ENCODE results near the gene SAMD4B.
A peak's percentile ranks its signal among the peaks of the same experiment; 100 is the strongest.

The SAMD4B gene, protein sequence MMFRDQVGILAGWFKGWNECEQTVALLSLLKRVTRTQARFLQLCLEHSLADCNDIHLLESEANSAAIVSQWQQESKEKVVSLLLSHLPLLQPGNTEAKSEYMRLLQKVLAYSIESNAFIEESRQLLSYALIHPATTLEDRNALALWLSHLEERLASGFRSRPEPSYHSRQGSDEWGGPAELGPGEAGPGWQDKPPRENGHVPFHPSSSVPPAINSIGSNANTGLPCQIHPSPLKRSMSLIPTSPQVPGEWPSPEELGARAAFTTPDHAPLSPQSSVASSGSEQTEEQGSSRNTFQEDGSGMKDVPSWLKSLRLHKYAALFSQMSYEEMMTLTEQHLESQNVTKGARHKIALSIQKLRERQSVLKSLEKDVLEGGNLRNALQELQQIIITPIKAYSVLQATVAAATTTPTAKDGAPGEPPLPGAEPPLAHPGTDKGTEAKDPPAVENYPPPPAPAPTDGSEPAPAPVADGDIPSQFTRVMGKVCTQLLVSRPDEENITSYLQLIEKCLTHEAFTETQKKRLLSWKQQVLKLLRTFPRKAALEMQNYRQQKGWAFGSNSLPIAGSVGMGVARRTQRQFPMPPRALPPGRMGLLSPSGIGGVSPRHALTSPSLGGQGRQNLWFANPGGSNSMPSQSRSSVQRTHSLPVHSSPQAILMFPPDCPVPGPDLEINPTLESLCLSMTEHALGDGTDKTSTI

DNA sequence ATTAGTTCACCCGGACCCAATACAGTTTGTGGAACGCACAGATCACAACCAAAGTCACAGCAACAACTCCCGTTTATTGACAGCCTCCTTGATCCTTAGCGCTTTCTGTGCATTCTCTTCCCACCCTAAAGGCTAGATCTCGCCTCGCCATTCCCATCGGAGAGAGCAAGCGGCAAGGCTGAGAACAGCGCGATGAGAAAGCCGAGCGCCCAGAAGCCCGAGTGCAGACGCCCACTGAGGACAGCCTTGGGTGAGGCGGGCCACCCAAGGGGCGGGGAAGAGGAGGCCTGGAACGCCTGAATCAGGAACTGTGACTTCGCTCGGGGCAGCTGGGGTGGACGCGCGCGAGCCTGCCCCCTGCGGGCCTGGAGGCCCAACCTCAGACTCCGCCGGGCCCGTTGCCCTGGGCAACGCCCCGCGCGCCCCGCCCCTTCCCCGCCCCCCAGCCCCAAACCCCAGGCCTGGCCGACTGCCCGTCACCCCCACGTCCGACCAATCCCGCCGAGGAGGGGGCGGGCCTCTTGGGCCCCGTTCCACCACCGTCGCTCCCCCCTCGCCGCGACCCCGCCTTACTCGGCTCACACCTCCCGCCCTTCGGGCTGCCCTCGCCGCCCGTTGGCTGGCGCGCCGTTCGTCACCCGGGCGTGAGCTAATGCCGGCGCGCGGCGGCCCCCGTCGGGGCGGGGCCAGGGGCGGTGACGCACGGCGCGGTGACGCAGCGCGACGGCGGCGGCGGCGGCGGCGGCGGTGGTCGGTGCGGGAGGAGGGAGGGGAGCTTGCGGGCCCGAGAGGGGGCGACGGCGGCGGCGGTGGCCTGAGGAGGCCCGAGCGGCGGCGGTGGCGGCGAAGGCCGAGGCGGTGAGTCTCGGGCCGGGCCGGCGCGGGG lies at the start of gene SAMD4B:
SAMD4B (plus strand) TSS at position 703 of the 886 bp plus-strand sequence. CDS start 14,473 bp downstream, outside the sequence.
- no peaks in the 10 kb centered on the region for H3K27me3 Mint-ChIP-seq
- peaks cover 42 to 75% of the 10 kb centered on the region in 2 donors for H3K4me1 Mint-ChIP-seq
- peak within 1 kb of the TSS; percentile 94 to 98 for H3K4me3 Mint-ChIP-seq
- DNase-seq, result peak; percentile 99
- ATAC-seq (replicated peaks), result peak; percentile 89 to 92
- no peaks in the 10 kb centered on the region for H3K9me3 Mint-ChIP-seq
- H3K27ac Mint-ChIP-seq, result peak within 1 kb of the TSS; percentile 93
- H3K36me3 Mint-ChIP-seq, result peaks cover 5 to 19% of the 10 kb centered on the region in 2 donors

DNA sequence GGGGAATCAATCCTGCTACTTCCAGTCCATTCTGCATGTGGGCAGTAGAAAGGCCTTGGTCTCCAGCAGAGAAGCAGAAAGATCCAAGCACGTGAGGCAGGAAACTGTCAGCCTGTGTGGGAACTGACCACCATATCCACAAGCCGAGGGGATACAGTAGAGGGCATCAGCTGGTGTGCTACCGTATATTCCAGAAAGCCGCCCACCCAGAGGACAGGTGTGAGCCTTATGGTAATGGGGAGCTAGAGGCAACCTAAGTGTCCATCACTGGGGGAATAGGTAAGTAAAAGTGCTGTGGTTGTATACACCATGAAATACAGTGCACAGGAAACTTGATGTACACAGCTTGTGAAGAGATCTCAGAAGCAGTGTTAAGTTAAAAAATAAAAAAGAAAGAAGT lies 48.8 kb upstream of the SAMD4B start:
- ATAC-seq (replicated peaks) (no peak), DNase-seq (no peak)
- H3K27ac Mint-ChIP-seq, result no peak overlapping the region
- no peak overlapping the region for H3K4me3 Mint-ChIP-seq
- no peaks in the 10 kb centered on the region for H3K9me3 Mint-ChIP-seq
- H3K4me1 Mint-ChIP-seq, result peaks cover 0 to 2% of the 10 kb centered on the region in 2 donors
- peaks cover 22 to 23% of the 10 kb centered on the region in 2 donors for H3K27me3 Mint-ChIP-seq
- H3K36me3 Mint-ChIP-seq, result no peaks in the 10 kb centered on the region

GRCh38 chr19:39296055-39296645 lies 46.1 kb upstream of the SAMD4B start, which contains the start of gene IFNL1:
IFNL1 (plus strand) TSS chr19:39296407; CDS start chr19:39296422, 15 bp downstream.
- H3K27ac Mint-ChIP-seq, result peak within 1 kb of the TSS; percentile 42
- no peak within 1 kb of the TSS for H3K4me3 Mint-ChIP-seq
- ATAC-seq (replicated peaks), result no peak
- no peak for DNase-seq
- peaks cover 21 to 23% of the 10 kb centered on the region in 2 donors for H3K27me3 Mint-ChIP-seq
- no peaks in the 10 kb centered on the region for H3K36me3 Mint-ChIP-seq
- no peaks in the 10 kb centered on the region for H3K9me3 Mint-ChIP-seq
- H3K4me1 Mint-ChIP-seq, result peaks cover 0 to 2% of the 10 kb centered on the region in 2 donors

GRCh38 chr19:39296906-39297305 lies 45.3 kb upstream of the SAMD4B start:
- Mint-ChIP-seq H3K27ac (no peak overlapping the region), H3K4me1 (peaks cover 0 to 2% of the 10 kb centered on the region in 2 donors), H3K4me3 (no peak overlapping the region), H3K27me3 (peaks cover 17 to 19% of the 10 kb centered on the region in 2 donors), H3K36me3 (no peaks in the 10 kb centered on the region), H3K9me3 (no peaks in the 10 kb centered on the region)
- no peak for DNase-seq
- ATAC-seq (replicated peaks), result no peak

DNA sequence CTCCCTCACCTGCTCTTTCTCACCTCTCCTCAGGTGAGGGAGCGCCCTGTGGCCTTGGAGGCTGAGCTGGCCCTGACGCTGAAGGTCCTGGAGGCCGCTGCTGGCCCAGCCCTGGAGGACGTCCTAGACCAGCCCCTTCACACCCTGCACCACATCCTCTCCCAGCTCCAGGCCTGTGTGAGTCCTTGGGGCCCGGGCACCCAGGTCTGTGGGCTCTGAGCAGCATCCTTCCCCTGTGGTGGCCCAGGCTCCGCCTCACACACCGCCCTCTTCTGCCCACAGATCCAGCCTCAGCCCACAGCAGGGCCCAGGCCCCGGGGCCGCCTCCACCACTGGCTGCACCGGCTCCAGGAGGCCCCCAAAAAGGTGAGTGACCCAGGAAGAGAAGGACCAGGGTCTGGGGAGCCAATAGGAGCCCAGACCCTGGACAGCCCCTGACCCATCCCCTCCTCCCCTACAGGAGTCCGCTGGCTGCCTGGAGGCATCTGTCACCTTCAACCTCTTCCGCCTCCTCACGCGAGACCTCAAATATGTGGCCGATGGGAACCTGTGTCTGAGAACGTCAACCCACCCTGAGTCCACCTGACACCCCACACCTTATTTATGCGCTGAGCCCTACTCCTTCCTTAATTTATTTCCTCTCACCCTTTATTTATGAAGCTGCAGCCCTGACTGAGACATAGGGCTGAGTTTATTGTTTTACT lies 44.1 kb upstream of the SAMD4B start:
- H3K27me3 Mint-ChIP-seq, result peaks cover 16 to 19% of the 10 kb centered on the region in 2 donors
- no peaks in the 10 kb centered on the region for H3K36me3 Mint-ChIP-seq
- H3K4me1 Mint-ChIP-seq, result peaks cover 0 to 2% of the 10 kb centered on the region in 2 donors
- ATAC-seq (replicated peaks) (no peak), DNase-seq (no peak)
- H3K4me3 Mint-ChIP-seq, result no peak overlapping the region
- H3K9me3 Mint-ChIP-seq, result no peaks in the 10 kb centered on the region
- no peak overlapping the region for H3K27ac Mint-ChIP-seq

GRCh38 chr19:39299404-39299803 lies 42.8 kb upstream of the SAMD4B start:
- peaks cover 13 to 19% of the 10 kb centered on the region in 2 donors for H3K27me3 Mint-ChIP-seq
- no peaks in the 10 kb centered on the region for H3K36me3 Mint-ChIP-seq
- DNase-seq (no peak), ATAC-seq (replicated peaks) (no peak)
- H3K4me1 Mint-ChIP-seq, result peaks cover 0 to under 1% of the 10 kb centered on the region in 2 donors
- no peak overlapping the region for H3K4me3 Mint-ChIP-seq
- H3K27ac Mint-ChIP-seq, result no peak overlapping the region
- no peaks in the 10 kb centered on the region for H3K9me3 Mint-ChIP-seq

- no peak overlapping the region for H3K27ac Mint-ChIP-seq
- ATAC-seq (replicated peaks), result no peak
- no peak for DNase-seq
- no peaks in the 10 kb centered on the region for H3K9me3 Mint-ChIP-seq
- H3K4me1 Mint-ChIP-seq, result no peaks in the 10 kb centered on the region
- H3K4me3 Mint-ChIP-seq, result no peak overlapping the region
- H3K27me3 Mint-ChIP-seq, result peaks cover 13 to 19% of the 10 kb centered on the region in 2 donors
- no peaks in the 10 kb centered on the region for H3K36me3 Mint-ChIP-seq
Observed at GRCh38 chr19:39299832-39300231, 42.4 kb upstream of the SAMD4B start.

DNA sequence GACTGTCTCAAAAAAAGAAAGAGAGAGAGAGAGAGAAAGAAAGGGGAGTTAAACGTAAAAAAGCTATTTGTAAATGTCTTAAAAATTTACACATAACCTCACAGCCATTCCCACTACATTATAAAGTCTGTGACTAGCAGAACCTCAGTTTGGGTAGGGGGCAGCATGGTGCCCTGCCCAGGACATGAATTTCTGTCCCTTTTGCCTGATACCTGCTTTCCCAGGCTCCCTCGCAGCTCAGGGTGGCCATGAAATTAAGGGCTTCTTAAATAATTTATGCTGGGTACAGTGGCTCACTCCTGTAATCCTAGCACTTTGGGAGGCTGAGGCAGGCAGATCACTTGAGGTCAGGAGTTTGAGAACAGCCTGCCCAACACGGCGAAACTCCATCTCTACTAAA lies 41.2 kb upstream of the SAMD4B start:
- no peak overlapping the region for H3K27ac Mint-ChIP-seq
- no peaks in the 10 kb centered on the region for H3K4me1 Mint-ChIP-seq
- DNase-seq (no peak), ATAC-seq (replicated peaks) (no peak)
- H3K4me3 Mint-ChIP-seq, result no peak overlapping the region
- H3K36me3 Mint-ChIP-seq, result no peaks in the 10 kb centered on the region
- peaks cover 13 to 19% of the 10 kb centered on the region in 2 donors for H3K27me3 Mint-ChIP-seq
- no peaks in the 10 kb centered on the region for H3K9me3 Mint-ChIP-seq

- Mint-ChIP-seq H3K27me3 (peaks cover 13 to 19% of the 10 kb centered on the region in 2 donors), H3K4me3 (no peak overlapping the region)
- no peak for ATAC-seq (replicated peaks)
Observed at GRCh38 chr19:39301562-39301961, 40.7 kb upstream of the SAMD4B start.

DNA sequence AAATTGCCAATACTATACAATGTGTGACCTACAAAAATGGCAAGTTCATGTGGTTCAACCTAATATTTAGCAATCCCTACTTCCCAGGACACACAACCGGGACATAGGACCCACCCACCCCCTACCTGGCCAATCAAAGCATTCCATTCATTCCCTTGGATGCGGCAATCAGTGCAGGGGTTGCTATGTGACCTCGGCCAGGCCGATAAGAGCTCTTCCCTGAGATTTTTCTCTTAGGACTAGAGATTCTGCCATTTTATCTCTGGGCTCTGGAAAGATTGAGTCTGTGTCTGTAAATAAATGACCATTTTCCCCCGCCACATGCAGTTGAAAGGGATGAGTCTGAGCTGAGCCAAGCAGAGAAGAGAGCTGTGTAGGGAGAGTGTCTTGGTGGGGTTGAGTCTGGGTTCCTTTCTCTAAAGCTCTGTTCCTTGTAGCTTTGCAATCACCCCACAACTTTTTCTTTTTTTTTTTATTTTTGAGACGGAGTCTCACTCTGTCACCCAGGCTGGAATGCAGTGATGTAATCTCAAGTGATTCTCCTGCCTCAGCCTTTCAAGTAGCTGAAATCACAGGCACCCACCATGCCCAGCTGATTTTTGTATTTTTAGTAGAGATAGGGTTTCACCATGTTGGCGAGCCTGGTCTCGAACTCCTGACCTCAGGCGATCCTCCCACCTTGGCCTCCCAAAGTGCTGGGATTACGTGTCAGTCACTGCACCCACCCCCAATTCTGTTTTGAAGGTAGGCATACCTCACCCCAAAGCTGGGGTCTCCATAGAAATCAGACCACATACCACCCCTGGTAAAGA lies 38.6 kb upstream of the SAMD4B start:
- Mint-ChIP-seq H3K27ac (no peak overlapping the region), H3K9me3 (no peaks in the 10 kb centered on the region), H3K4me1 (no peaks in the 10 kb centered on the region), H3K27me3 (peaks cover 1 to 2% of the 10 kb centered on the region in 2 donors), H3K4me3 (no peak overlapping the region), H3K36me3 (peaks cover under 1 to 5% of the 10 kb centered on the region in 2 donors)
- DNase-seq (no peak), ATAC-seq (replicated peaks) (no peak)

More at GRCh38 chr19:39301562-39301961, 40.7 kb upstream of the SAMD4B start:
- no peak overlapping the region for H3K27ac Mint-ChIP-seq
- no peaks in the 10 kb centered on the region for H3K9me3 Mint-ChIP-seq
- H3K4me1 Mint-ChIP-seq, result no peaks in the 10 kb centered on the region
- no peak for DNase-seq
- H3K36me3 Mint-ChIP-seq, result peaks cover 0 to under 1% of the 10 kb centered on the region in 2 donors

DNA sequence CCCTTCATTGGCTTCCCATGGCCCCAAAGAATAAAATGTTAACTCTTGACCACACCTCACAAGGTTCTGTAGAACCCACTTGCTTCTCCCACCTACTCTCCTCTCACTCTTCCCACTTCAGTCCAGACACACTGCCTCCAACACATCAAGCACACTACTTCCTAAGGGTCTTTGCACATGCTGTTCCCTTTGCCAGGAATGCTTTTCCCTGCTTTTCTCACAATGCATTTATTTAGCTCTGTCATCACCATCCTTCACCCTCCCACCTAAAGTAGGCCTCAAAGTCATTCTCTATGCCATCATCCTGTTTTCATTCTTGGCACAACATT lies 38.1 kb upstream of the SAMD4B start:
- H3K36me3 Mint-ChIP-seq, result peaks cover 7 to 10% of the 10 kb centered on the region in 2 donors
- H3K4me3 Mint-ChIP-seq, result no peak overlapping the region
- no peak overlapping the region for H3K27ac Mint-ChIP-seq
- peaks cover 0 to 2% of the 10 kb centered on the region in 2 donors for H3K9me3 Mint-ChIP-seq
- DNase-seq, result no peak
- no peak for ATAC-seq (replicated peaks)
- H3K27me3 Mint-ChIP-seq, result no peaks in the 10 kb centered on the region
- no peaks in the 10 kb centered on the region for H3K4me1 Mint-ChIP-seq

DNA sequence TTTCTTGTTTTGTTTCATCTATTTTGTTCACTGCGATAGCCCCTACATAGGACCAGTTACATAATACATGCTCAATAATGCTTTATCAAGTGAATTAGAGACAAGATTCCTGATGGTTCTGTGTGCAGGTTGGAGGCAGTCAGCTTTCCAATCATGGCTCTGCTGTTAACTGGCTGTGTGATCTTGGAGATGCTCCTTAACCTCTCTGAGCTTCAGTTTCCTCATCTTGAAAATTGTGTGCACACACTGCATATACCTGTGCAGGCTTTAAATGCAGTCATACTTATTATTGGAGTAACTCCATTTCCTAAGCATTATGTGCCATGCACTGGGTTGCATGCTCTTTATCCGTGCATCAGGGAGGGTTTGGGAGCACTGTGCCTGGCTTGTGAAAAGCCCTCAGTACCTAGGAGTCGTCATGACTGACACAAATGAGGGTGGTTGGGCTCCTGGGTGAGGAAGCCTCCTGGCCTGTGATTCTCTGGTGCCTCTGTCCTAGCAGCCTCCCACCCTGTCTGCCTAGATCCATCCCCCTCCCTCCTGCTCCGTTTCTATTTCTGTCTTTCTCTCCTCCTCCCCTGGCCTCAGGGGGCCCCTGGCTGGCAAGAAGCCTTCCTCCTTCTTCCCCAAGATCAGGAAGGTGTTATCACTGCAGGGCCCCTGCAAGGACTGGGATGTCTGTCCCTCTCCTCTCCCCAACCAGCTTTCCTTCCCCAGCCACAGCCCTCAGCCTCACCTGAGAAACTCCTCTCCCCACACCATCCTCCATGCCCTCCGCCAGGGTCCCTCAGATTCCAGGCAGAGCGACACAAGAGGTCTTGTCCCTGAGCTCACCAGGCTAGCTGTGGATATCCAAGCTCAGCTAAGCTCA lies 37.3 kb upstream of the SAMD4B start:
- DNase-seq, result no peak
- ATAC-seq (replicated peaks), result no peak
- no peaks in the 10 kb centered on the region for H3K4me1 Mint-ChIP-seq
- H3K27ac Mint-ChIP-seq, result no peak overlapping the region
- no peak overlapping the region for H3K4me3 Mint-ChIP-seq
- H3K27me3 Mint-ChIP-seq, result no peaks in the 10 kb centered on the region
- H3K9me3 Mint-ChIP-seq, result peaks cover 0 to 2% of the 10 kb centered on the region in 2 donors
- H3K36me3 Mint-ChIP-seq, result peaks cover 7 to 10% of the 10 kb centered on the region in 2 donors

Data from stimulated activated naive B cell treated with anti-CD40 and anti-IgM and Interleukin-4, amounts not matched to agents 10 μg/mL and 1 μg/mL and 100 μg/mL, for 72 hours (primary cell).